Right renal pelvis (tissue), 4 donors: Measurements from ENCODE around the gene ARHGAP40. TPM values are rescaled to one million over a fixed set of nuclear protein-coding genes. Genes with fewer than 3 reads are reported as not detected.

Source experiments
- DNase-seq, 4 donors: peaks; one replicate each; pipeline ENCODE4 v3.0.0-alpha.2; 2013; ENCODE audit warnings: low read depth in 4 of 4, low spot score in 3 of 4, missing footprints in 1 of 4
- polyA plus RNA-seq, 4 donors: library from polyadenylated mRNA; unstranded; fragments of 120-200 nt; gene quantifications; one replicate each; pipeline ENCODE4 v1.2.1, GENCODE V29; 2013; ENCODE audit not compliant: insufficient read length in 4 of 4

The ARHGAP40 gene
- polyA plus RNA-seq, 4 donors, result 0.45 to 2.4 (median 1.1) TPM

- DNase-seq, result peak; percentile 44 to 65 (median 51)
Observed at GRCh38 chr20:38645980-38646858, 44.6 kb downstream of the ARHGAP40 start.

GRCh38 chr20:38649275-38649891, 47.8 kb downstream of the ARHGAP40 start:
- DNase-seq, result no peak

- DNase-seq, result no peak
Observed at GRCh38 chr20:38650010-38650409, 48.4 kb downstream of the ARHGAP40 start.

- DNase-seq, result no peak
Observed at GRCh38 chr20:38651154-38651553, 49.5 kb downstream of the ARHGAP40 start.

GRCh38 chr20:38651562-38651961, 50.0 kb downstream of the ARHGAP40 start:
- DNase-seq, result no peak

GRCh38 chr20:38652995-38653394, 51.4 kb downstream of the ARHGAP40 start:
- DNase-seq, result no peak

GRCh38 chr20:38657390-38657789, 55.8 kb downstream of the ARHGAP40 start:
- DNase-seq, result no peak

GRCh38 chr20:38658879-38659596, 57.4 kb downstream of the ARHGAP40 start:
- DNase-seq, result no peak

- no peak for DNase-seq
Observed at GRCh38 chr20:38659597-38659880, 57.9 kb downstream of the ARHGAP40 start.

GRCh38 chr20:38660429-38660828, 58.8 kb downstream of the ARHGAP40 start:
- no peak for DNase-seq

- no peak for DNase-seq
Observed at GRCh38 chr20:38663660-38664059, 62.1 kb downstream of the ARHGAP40 start.

GRCh38 chr20:38664284-38664683, 62.7 kb downstream of the ARHGAP40 start:
- no peak for DNase-seq

- no peak for DNase-seq
Observed at GRCh38 chr20:38665094-38665493, 63.5 kb downstream of the ARHGAP40 start.

- no peak for DNase-seq
Observed at GRCh38 chr20:38665506-38666285, 64.1 kb downstream of the ARHGAP40 start.

- DNase-seq, result no peak
Observed at GRCh38 chr20:38667417-38667956, 65.9 kb downstream of the ARHGAP40 start.

GRCh38 chr20:38669688-38670087, 68.1 kb downstream of the ARHGAP40 start:
- no peak for DNase-seq

- no peak for DNase-seq
Observed at GRCh38 chr20:38670786-38671185, 69.2 kb downstream of the ARHGAP40 start.

- no peak for DNase-seq
Observed at GRCh38 chr20:38671186-38671585, 69.6 kb downstream of the ARHGAP40 start.

- DNase-seq, result no peak
Observed at GRCh38 chr20:38671701-38672292, 70.2 kb downstream of the ARHGAP40 start.

GRCh38 chr20:38672504-38672903, 70.9 kb downstream of the ARHGAP40 start:
- no peak for DNase-seq
